Measurements from ENCODE around the gene MEST.

Gene MEST

GRCh38 chr7:130471974-130472373 lies 19.9 kb upstream of the MEST start:
- Histone ChIP-seq H3K4me3 (ENCODE audit: low read length) (no peak overlapping the region), H3K4me1 (ENCODE audit: control insufficient read depth, insufficient read depth, low read length) (no peaks in the 10 kb centered on the region), H3K9me3 (ENCODE audit: control insufficient read depth, low read length) (no peaks in the 10 kb centered on the region), H3K36me3 (ENCODE audit: control insufficient read depth, insufficient read depth, low read length) (no peaks in the 10 kb centered on the region), H3K9ac (ENCODE audit: low read length) (no peak overlapping the region), H3K27me3 (ENCODE audit: control insufficient read depth, insufficient read depth, low read length) (no peaks in the 10 kb centered on the region)

- H3K4me3 ChIP-seq (ENCODE audit: low read length), result no peak overlapping the region
- no peaks in the 10 kb centered on the region for H3K27me3 ChIP-seq (ENCODE audit: control insufficient read depth, insufficient read depth, low read length)
- no peaks in the 10 kb centered on the region for H3K4me1 ChIP-seq (ENCODE audit: control insufficient read depth, insufficient read depth, low read length)
- no peaks in the 10 kb centered on the region for H3K9me3 ChIP-seq (ENCODE audit: control insufficient read depth, low read length)
- H3K9ac ChIP-seq (ENCODE audit: low read length), result no peak overlapping the region
- no peaks in the 10 kb centered on the region for H3K36me3 ChIP-seq (ENCODE audit: control insufficient read depth, insufficient read depth, low read length)
Measured at GRCh38 chr7:130473289-130473688, 18.6 kb upstream of the MEST start.

- Histone ChIP-seq H3K36me3 (ENCODE audit: control insufficient read depth, insufficient read depth, low read length) (no peaks in the 10 kb centered on the region), H3K9ac (ENCODE audit: low read length) (no peak overlapping the region), H3K9me3 (ENCODE audit: control insufficient read depth, low read length) (no peaks in the 10 kb centered on the region), H3K4me1 (ENCODE audit: control insufficient read depth, insufficient read depth, low read length) (no peaks in the 10 kb centered on the region), H3K4me3 (ENCODE audit: low read length) (no peak overlapping the region), H3K27me3 (ENCODE audit: control insufficient read depth, insufficient read depth, low read length) (no peaks in the 10 kb centered on the region)
Measured at GRCh38 chr7:130473876-130474275, 18.0 kb upstream of the MEST start.

- Histone ChIP-seq H3K4me1 (ENCODE audit: control insufficient read depth, insufficient read depth, low read length) (no peaks in the 10 kb centered on the region), H3K4me3 (ENCODE audit: low read length) (no peak overlapping the region), H3K27me3 (ENCODE audit: control insufficient read depth, insufficient read depth, low read length) (no peaks in the 10 kb centered on the region), H3K36me3 (ENCODE audit: control insufficient read depth, insufficient read depth, low read length) (no peaks in the 10 kb centered on the region), H3K9me3 (ENCODE audit: control insufficient read depth, low read length) (no peaks in the 10 kb centered on the region), H3K9ac (ENCODE audit: low read length) (no peak overlapping the region)
Measured at GRCh38 chr7:130475776-130476175, 16.1 kb upstream of the MEST start.

- Histone ChIP-seq H3K9me3 (ENCODE audit: control insufficient read depth, low read length) (no peaks in the 10 kb centered on the region), H3K27me3 (ENCODE audit: control insufficient read depth, insufficient read depth, low read length) (no peaks in the 10 kb centered on the region), H3K9ac (ENCODE audit: low read length) (no peak overlapping the region), H3K36me3 (ENCODE audit: control insufficient read depth, insufficient read depth, low read length) (no peaks in the 10 kb centered on the region), H3K4me1 (ENCODE audit: control insufficient read depth, insufficient read depth, low read length) (no peaks in the 10 kb centered on the region), H3K4me3 (ENCODE audit: low read length) (no peak overlapping the region)
Measured at GRCh38 chr7:130476297-130477150, 15.4 kb upstream of the MEST start.

GRCh38 chr7:130478991-130479390 lies 12.9 kb upstream of the MEST start:
- no peaks in the 10 kb centered on the region for H3K27me3 ChIP-seq (ENCODE audit: control insufficient read depth, insufficient read depth, low read length)
- no peak overlapping the region for H3K4me3 ChIP-seq (ENCODE audit: low read length)
- no peaks in the 10 kb centered on the region for H3K36me3 ChIP-seq (ENCODE audit: control insufficient read depth, insufficient read depth, low read length)
- H3K9ac ChIP-seq (ENCODE audit: low read length), result no peak overlapping the region
- no peaks in the 10 kb centered on the region for H3K9me3 ChIP-seq (ENCODE audit: control insufficient read depth, low read length)
- no peaks in the 10 kb centered on the region for H3K4me1 ChIP-seq (ENCODE audit: control insufficient read depth, insufficient read depth, low read length)

- Histone ChIP-seq H3K4me3 (ENCODE audit: low read length) (no peak overlapping the region), H3K27me3 (ENCODE audit: control insufficient read depth, insufficient read depth, low read length) (no peaks in the 10 kb centered on the region), H3K36me3 (ENCODE audit: control insufficient read depth, insufficient read depth, low read length) (no peaks in the 10 kb centered on the region), H3K9me3 (ENCODE audit: control insufficient read depth, low read length) (no peaks in the 10 kb centered on the region), H3K9ac (ENCODE audit: low read length) (no peak overlapping the region), H3K4me1 (ENCODE audit: control insufficient read depth, insufficient read depth, low read length) (no peaks in the 10 kb centered on the region)
Measured at GRCh38 chr7:130479716-130480400, 12.0 kb upstream of the MEST start.

GRCh38 chr7:130481898-130482297 lies 10.0 kb upstream of the MEST start:
- peaks cover 11% of the 10 kb centered on the region for H3K4me1 ChIP-seq (ENCODE audit: control insufficient read depth, insufficient read depth, low read length)
- no peak overlapping the region for H3K9ac ChIP-seq (ENCODE audit: low read length)
- H3K27me3 ChIP-seq (ENCODE audit: control insufficient read depth, insufficient read depth, low read length), result no peaks in the 10 kb centered on the region
- no peaks in the 10 kb centered on the region for H3K9me3 ChIP-seq (ENCODE audit: control insufficient read depth, low read length)
- no peak overlapping the region for H3K4me3 ChIP-seq (ENCODE audit: low read length)
- H3K36me3 ChIP-seq (ENCODE audit: control insufficient read depth, insufficient read depth, low read length), result no peaks in the 10 kb centered on the region

- Histone ChIP-seq H3K27me3 (ENCODE audit: control insufficient read depth, insufficient read depth, low read length) (no peaks in the 10 kb centered on the region), H3K4me3 (ENCODE audit: low read length) (no peak overlapping the region), H3K9ac (ENCODE audit: low read length) (no peak overlapping the region), H3K4me1 (ENCODE audit: control insufficient read depth, insufficient read depth, low read length) (peaks cover 15% of the 10 kb centered on the region), H3K9me3 (ENCODE audit: control insufficient read depth, low read length) (no peaks in the 10 kb centered on the region), H3K36me3 (ENCODE audit: control insufficient read depth, insufficient read depth, low read length) (no peaks in the 10 kb centered on the region)
Measured at GRCh38 chr7:130483031-130483430, 8.9 kb upstream of the MEST start.

- H3K9ac ChIP-seq (ENCODE audit: low read length), result peak overlapping the region; percentile 42
- H3K9me3 ChIP-seq (ENCODE audit: control insufficient read depth, low read length), result no peaks in the 10 kb centered on the region
- H3K4me3 ChIP-seq (ENCODE audit: low read length), result peak overlapping the region; percentile 20
- peaks cover 22% of the 10 kb centered on the region for H3K4me1 ChIP-seq (ENCODE audit: control insufficient read depth, insufficient read depth, low read length)
- no peaks in the 10 kb centered on the region for H3K36me3 ChIP-seq (ENCODE audit: control insufficient read depth, insufficient read depth, low read length)
- H3K27me3 ChIP-seq (ENCODE audit: control insufficient read depth, insufficient read depth, low read length), result no peaks in the 10 kb centered on the region
Measured at GRCh38 chr7:130485734-130486113, 6.2 kb upstream of the MEST start.

- Histone ChIP-seq H3K9ac (ENCODE audit: low read length) (peak overlapping the region; percentile 42), H3K27me3 (ENCODE audit: control insufficient read depth, insufficient read depth, low read length) (peaks cover 1% of the 10 kb centered on the region), H3K4me1 (ENCODE audit: control insufficient read depth, insufficient read depth, low read length) (peaks cover 22% of the 10 kb centered on the region), H3K9me3 (ENCODE audit: control insufficient read depth, low read length) (no peaks in the 10 kb centered on the region), H3K36me3 (ENCODE audit: control insufficient read depth, insufficient read depth, low read length) (no peaks in the 10 kb centered on the region), H3K4me3 (ENCODE audit: low read length) (peak overlapping the region; percentile 43)
Measured at GRCh38 chr7:130486114-130486953, 5.6 kb upstream of the MEST start.

- H3K36me3 ChIP-seq (ENCODE audit: control insufficient read depth, insufficient read depth, low read length), result no peaks in the 10 kb centered on the region
- H3K9me3 ChIP-seq (ENCODE audit: control insufficient read depth, low read length), result no peaks in the 10 kb centered on the region
- H3K4me3 ChIP-seq (ENCODE audit: low read length), result peak overlapping the region; percentile 43
- H3K4me1 ChIP-seq (ENCODE audit: control insufficient read depth, insufficient read depth, low read length), result peaks cover 22% of the 10 kb centered on the region
- peaks cover 4% of the 10 kb centered on the region for H3K27me3 ChIP-seq (ENCODE audit: control insufficient read depth, insufficient read depth, low read length)
- H3K9ac ChIP-seq (ENCODE audit: low read length), result peak overlapping the region; percentile 42
Measured at GRCh38 chr7:130486954-130487436, 4.9 kb upstream of the MEST start.

All from mucosa of stomach (tissue), 1 donor.